Large intestine (tissue), 3 donors: ENCODE measurements around the gene KCNE4. TPM values are rescaled to one million over a fixed set of nuclear protein-coding genes. Genes with fewer than 3 reads are reported as not detected.
"Not testable (repeated sequence)": the region's sequence is repeated elsewhere in the genome, so short reads cannot be mapped to it uniquely, and the experiment has no call there.

Source experiments
- DNase-seq, 2 donors: peaks; one replicate each; pipeline versions ENCODE4 v3.0.0 to v3.0.0-alpha.2; 2013
- H3K27ac ChIP-seq: one replicate; pipeline ENCODE4 v1.5.1; 2013; ENCODE audit warnings: low read length
- H3K27me3 ChIP-seq: 2 replicates; pipeline ENCODE4 v1.6.1; 2013; ENCODE audit warnings: low read length; ENCODE audit not compliant: control insufficient read depth, insufficient read depth
- H3K36me3 ChIP-seq: 2 replicates; pipeline ENCODE4 v1.6.1; 2013; ENCODE audit warnings: low read length; ENCODE audit not compliant: control insufficient read depth, insufficient read depth
- H3K4me1 ChIP-seq: one replicate; pipeline ENCODE4 v1.6.1; 2013; ENCODE audit warnings: low read length; ENCODE audit not compliant: control insufficient read depth, insufficient read depth
- H3K4me3 ChIP-seq: one replicate; pipeline ENCODE4 v1.5.1; 2013; ENCODE audit warnings: low read length
- H3K9me3 ChIP-seq: one replicate; pipeline ENCODE4 v1.6.1; 2013; ENCODE audit warnings: mild to moderate bottlenecking, low read depth, low read length, moderate library complexity; ENCODE audit not compliant: control insufficient read depth
- WGBS: methylation state at CpG from one replicate; pipeline ENCODE4 v1.1.5; 2013; ENCODE audit warnings: low lambda C conversion rate; ENCODE audit not compliant: insufficient coverage; 5-methylcytosine and 5-hydroxymethylcytosine counted together
- polyA plus RNA-seq: library from polyadenylated mRNA; unstranded; fragments of 120-200 nt; gene quantifications from one replicate; pipeline ENCODE4 v1.2.1, GENCODE V29; 2013

KCNE4 gene
- polyA plus RNA-seq, 1 donor = 3.4 TPM

GRCh38 chr2:223075301-223076270, 23.6 kb downstream of the KCNE4 start:
- Histone ChIP-seq H3K27ac (no peak overlapping the region), H3K4me1 (no peaks in the 10 kb centered on the region), H3K36me3 (no peaks in the 10 kb centered on the region), H3K9me3 (no peaks in the 10 kb centered on the region), H3K4me3 (no peak overlapping the region), H3K27me3 (no peaks in the 10 kb centered on the region)
- DNase-seq = no peak
- WGBS = 94% methylated on average over 2 of the region's 6 CpGs

- no peak for DNase-seq
- Histone ChIP-seq H3K36me3 (no peaks in the 10 kb centered on the region), H3K9me3 (no peaks in the 10 kb centered on the region), H3K27ac (no peak overlapping the region), H3K4me1 (no peaks in the 10 kb centered on the region), H3K4me3 (no peak overlapping the region), H3K27me3 (no peaks in the 10 kb centered on the region)
- WGBS = no CpG with 5 or more reads among the region's 6 CpGs
Observed at GRCh38 chr2:223076573-223076972, 24.6 kb downstream of the KCNE4 start.

DNA sequence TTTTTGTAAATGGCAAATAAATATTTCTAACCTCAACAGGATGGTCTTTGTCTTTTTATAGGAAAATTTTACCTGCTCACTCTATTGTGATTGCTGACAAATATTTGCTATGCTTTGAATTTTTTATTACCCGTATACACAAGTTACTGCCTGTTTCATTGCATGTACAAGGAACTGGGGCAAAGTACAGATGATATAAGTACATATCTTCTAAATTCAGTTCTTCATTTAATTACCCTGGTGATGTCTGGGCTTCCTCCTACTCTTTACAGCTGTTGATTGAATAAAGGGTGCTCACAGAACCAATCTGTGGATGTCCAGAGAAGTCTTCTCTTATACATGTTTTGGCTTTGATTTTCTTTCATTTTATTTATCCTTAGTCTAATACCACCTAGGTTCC, 26.5 kb downstream of the KCNE4 start:
- H3K27ac ChIP-seq = no peak overlapping the region
- 50% methylated on average over 1 of the region's 1 CpG for WGBS
- no peaks in the 10 kb centered on the region for H3K36me3 ChIP-seq
- H3K4me1 ChIP-seq = no peaks in the 10 kb centered on the region
- no peaks in the 10 kb centered on the region for H3K27me3 ChIP-seq
- no peaks in the 10 kb centered on the region for H3K9me3 ChIP-seq
- H3K4me3 ChIP-seq = no peak overlapping the region
- no peak for DNase-seq

DNA sequence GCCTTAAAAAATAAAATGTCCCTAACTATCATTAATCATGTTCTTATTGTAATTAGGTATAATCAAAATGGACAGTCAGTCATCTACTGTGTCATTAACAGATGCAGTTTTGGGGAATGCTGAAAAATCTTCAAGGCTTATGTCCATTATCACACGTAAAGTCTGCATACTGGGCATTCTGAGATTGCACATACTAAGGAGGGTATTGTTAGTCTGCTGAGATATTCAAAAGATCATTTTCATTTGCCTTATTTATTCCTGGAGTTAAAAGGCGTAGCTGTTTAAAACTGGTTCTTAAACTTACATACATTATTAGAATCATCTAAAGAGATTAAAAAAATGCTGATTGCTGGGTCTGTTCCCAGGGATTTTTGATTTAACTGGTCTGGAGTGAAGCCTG, 27.4 kb downstream of the KCNE4 start:
- Histone ChIP-seq H3K36me3 (no peaks in the 10 kb centered on the region), H3K4me1 (no peaks in the 10 kb centered on the region), H3K27ac (no peak overlapping the region), H3K4me3 (no peak overlapping the region), H3K27me3 (no peaks in the 10 kb centered on the region), H3K9me3 (no peaks in the 10 kb centered on the region)
- DNase-seq = no peak
- WGBS = 100% methylated on average over 1 of the region's 2 CpGs

DNA sequence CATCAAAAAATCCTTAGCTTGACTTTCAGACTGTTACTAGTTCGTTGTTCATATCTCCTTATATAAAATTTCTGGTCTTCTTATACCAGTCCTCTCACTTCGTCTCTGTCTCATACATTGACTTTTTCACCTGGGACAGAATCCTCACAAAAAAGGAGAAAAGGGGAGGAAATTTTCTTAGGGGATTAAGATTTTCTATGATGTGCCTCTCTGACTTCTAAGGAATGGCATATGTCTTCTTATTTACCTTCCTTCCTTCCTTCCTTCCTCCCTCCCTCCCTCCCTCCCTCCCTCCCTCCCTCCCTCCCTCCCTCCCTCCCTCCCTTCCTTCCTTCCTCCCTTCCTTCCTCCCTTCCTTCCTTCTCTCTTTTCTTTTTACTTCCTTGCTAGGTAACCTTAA, 27.9 kb downstream of the KCNE4 start:
- H3K9me3 ChIP-seq = no peaks in the 10 kb centered on the region
- no peaks in the 10 kb centered on the region for H3K36me3 ChIP-seq
- H3K4me1 ChIP-seq = no peaks in the 10 kb centered on the region
- H3K27ac ChIP-seq = no peak overlapping the region
- no peak overlapping the region for H3K4me3 ChIP-seq
- no peak for DNase-seq
- 100% methylated on average over 1 of the region's 2 CpGs for WGBS
- H3K27me3 ChIP-seq = no peaks in the 10 kb centered on the region

DNA sequence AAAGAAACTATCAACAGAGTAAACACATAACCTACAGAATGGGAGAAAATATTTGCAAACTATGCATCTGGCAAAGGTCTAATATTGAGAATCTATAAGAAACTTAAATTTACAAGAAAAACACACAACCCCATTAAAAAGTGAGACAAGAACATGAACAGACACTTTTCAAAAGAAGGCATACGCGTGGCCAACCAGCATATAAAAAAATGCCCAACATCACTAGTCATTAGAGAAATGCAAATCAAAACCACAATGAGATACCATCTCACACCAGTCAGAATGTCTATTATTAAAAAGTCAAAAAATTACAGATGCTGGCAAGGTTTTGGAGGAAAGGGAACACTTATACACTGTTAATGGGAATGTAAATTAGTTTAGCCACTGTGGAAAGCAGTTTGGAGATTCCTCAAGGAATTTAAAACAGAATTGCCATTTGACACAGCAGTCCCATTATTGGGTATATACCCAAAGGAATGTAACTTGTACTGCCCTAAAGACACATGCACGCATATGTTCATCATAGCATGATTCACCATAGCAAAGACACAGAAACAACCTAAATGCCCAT, 28.9 kb downstream of the KCNE4 start:
- not testable (repeated sequence) for H3K4me3 ChIP-seq, H3K4me1 ChIP-seq, H3K27me3 ChIP-seq, DNase-seq, H3K9me3 ChIP-seq, H3K36me3 ChIP-seq, H3K27ac ChIP-seq
- WGBS = no CpG with 5 or more reads among the region's 3 CpGs

DNA sequence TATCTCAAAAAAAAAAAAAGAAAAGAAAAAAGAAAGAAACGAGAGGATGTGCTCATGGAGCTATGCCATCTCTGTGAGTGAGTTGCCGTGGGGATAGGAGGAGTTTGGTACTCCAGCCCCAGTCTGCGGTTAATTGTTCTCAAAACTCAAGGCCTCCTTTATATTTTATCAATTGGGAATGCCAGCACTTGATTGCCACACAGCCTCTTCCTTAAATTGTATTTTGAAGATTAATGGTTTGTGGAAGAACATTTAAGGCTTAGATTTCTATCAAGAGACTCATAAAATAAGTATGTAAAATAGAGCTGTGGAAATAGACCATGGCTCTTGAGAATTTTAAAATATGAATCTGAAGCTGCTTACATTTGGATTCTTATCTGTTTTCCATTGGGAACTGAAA, 29.8 kb downstream of the KCNE4 start:
- WGBS = 40% methylated on average over 1 of the region's 3 CpGs

DNA sequence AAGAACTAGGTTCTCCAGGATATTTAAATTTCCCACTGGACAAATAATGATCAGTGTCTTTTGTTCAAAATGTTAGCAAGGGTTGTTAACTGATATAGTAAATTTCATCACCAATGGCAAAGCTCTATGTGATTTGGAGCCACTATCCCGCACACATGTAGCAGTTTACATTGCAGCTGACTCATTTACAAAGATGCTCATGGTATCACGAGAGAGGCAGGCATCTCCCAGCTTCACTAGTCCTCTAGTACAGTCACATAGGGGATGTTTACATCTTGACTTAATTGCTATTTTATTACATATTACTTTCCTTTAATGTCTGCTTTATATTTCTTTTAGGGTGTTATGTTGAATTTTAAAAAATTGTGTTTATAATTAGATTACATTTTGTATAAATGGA, 30.7 kb downstream of the KCNE4 start:
- no peak overlapping the region for H3K27ac ChIP-seq
- no peaks in the 10 kb centered on the region for H3K9me3 ChIP-seq
- 83% methylated on average over 1 of the region's 2 CpGs for WGBS
- H3K4me3 ChIP-seq = no peak overlapping the region
- DNase-seq = no peak
- no peaks in the 10 kb centered on the region for H3K36me3 ChIP-seq
- no peaks in the 10 kb centered on the region for H3K4me1 ChIP-seq
- no peaks in the 10 kb centered on the region for H3K27me3 ChIP-seq

More for the DNA sequence above, 29.8 kb downstream of the KCNE4 start:
- no peak for DNase-seq
- no peaks in the 10 kb centered on the region for H3K27me3 ChIP-seq
- no peaks in the 10 kb centered on the region for H3K9me3 ChIP-seq
- no peaks in the 10 kb centered on the region for H3K4me1 ChIP-seq
- no peak overlapping the region for H3K4me3 ChIP-seq
- no peaks in the 10 kb centered on the region for H3K36me3 ChIP-seq
- no peak overlapping the region for H3K27ac ChIP-seq

DNA sequence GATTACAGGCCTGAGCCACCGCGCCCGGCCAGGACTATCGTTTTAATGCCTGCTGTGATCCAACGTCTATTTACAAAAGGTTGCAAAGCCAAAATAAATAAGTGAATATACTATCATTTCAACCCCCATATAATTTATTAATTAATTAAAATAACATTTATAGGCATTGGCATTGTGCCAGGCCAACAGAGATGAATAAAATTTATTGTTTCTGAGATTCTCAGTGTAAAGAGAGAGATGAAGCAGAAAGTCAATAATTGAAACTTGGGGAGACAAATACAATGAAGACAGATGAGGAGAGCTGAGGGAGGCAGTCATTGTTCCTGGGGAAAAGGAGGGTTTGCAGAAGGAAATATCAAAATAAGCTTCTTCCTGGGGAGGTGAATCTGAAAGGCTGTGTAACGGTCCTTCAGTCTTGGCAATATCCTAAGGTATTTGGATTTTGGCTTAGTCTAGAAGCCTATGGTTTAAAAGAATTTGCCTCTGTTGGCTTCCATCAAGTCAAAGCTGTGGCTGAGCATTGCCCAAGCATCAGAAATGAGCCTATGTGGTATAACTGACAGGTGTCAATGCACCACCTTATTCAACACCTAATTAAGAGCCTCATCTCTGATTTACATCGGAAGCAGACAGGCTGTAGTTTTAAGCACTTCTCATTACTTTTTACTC, 31.5 kb downstream of the KCNE4 start:
- WGBS = no CpG with 5 or more reads among the region's 7 CpGs
- H3K27ac ChIP-seq = no peak overlapping the region
- no peaks in the 10 kb centered on the region for H3K27me3 ChIP-seq
- no peak overlapping the region for H3K4me3 ChIP-seq
- no peak for DNase-seq
- H3K4me1 ChIP-seq = no peaks in the 10 kb centered on the region
- H3K36me3 ChIP-seq = no peaks in the 10 kb centered on the region
- no peaks in the 10 kb centered on the region for H3K9me3 ChIP-seq

- no peaks in the 10 kb centered on the region for H3K4me1 ChIP-seq
- no peak overlapping the region for H3K4me3 ChIP-seq
- no peak for DNase-seq
- WGBS = no CpG with 5 or more reads among the region's 2 CpGs
- no peak overlapping the region for H3K27ac ChIP-seq
- no peaks in the 10 kb centered on the region for H3K9me3 ChIP-seq
- no peaks in the 10 kb centered on the region for H3K36me3 ChIP-seq
- H3K27me3 ChIP-seq = no peaks in the 10 kb centered on the region
Observed at GRCh38 chr2:223084873-223085272, 32.9 kb downstream of the KCNE4 start.
